Activated CD4-positive, alpha-beta T cell treated with anti-CD3 and anti-CD28 coated beads for 4 hours (primary cell): Measurements from ENCODE around the gene FRS3.

ENCODE experiments used
- DNase-seq, 2 donors: peaks; one replicate each; pipeline ENCODE4 v3.0.0-alpha.2; 2020

The FRS3 gene

GRCh38 chr6:41741625-41742490 is 37.8 kb downstream of the FRS3 start:
- DNase-seq: no peak

- no peak for DNase-seq
Observed at GRCh38 chr6:41740366-41741162, 39.1 kb downstream of the FRS3 start.

GRCh38 chr6:41739041-41739440 is 40.7 kb downstream of the FRS3 start:
- no peak for DNase-seq

- DNase-seq: no peak
Observed at GRCh38 chr6:41737591-41738130, 42.0 kb downstream of the FRS3 start.

GRCh38 chr6:41736800-41737555 is 42.7 kb downstream of the FRS3 start:
- no peak for DNase-seq

GRCh38 chr6:41736186-41736733 is 43.4 kb downstream of the FRS3 start:
- no peak for DNase-seq

- peak; percentile 91 to 94 for DNase-seq
Observed at GRCh38 chr6:41735427-41736185, 44.1 kb downstream of the FRS3 start, which contains the start of gene TFEB. Gene TFEB (minus strand): TSS chr6:41735608. CDS start chr6:41691213, 44,395 bp downstream.

- peak; percentile 64 to 69 for DNase-seq
Observed at GRCh38 chr6:41734666-41735426, 44.9 kb downstream of the FRS3 start.

GRCh38 chr6:41733707-41734665 is 45.7 kb downstream of the FRS3 start:
- peak; percentile 59 to 63 for DNase-seq

GRCh38 chr6:41733360-41733706 is 46.4 kb downstream of the FRS3 start:
- no peak for DNase-seq

GRCh38 chr6:41732591-41733359 is 46.9 kb downstream of the FRS3 start:
- peak; percentile 52 to 61 for DNase-seq

- DNase-seq: no peak
Observed at GRCh38 chr6:41732149-41732548, 47.6 kb downstream of the FRS3 start.

GRCh38 chr6:41731561-41732086 is 48.1 kb downstream of the FRS3 start:
- DNase-seq: no peak

- no peak for DNase-seq
Observed at GRCh38 chr6:41730531-41731436, 48.9 kb downstream of the FRS3 start.

GRCh38 chr6:41729624-41730023 is 50.1 kb downstream of the FRS3 start:
- no peak for DNase-seq

- DNase-seq: no peak
Observed at GRCh38 chr6:41728954-41729353, 50.7 kb downstream of the FRS3 start.
